Activated CD4-positive, alpha-beta T cell treated with anti-CD3 and anti-CD28 coated beads for 36 hours (primary cell): ENCODE data around the gene S1PR3. TPM values are rescaled to one million over a fixed set of nuclear protein-coding genes. Genes with fewer than 3 reads are reported as not detected.

Experiments used
- ATAC-seq: fragments of 200-7000 bp; cut with Tn5 transposase; one replicate; pipeline ENCODE4 v1.10.0; 2021; ENCODE audit warnings: mild to moderate bottlenecking, moderate library complexity
- CTCF ChIA-PET: fragments of 350-600 bp; sonication (Branson Sonifier 250); formaldehyde crosslinking; loops from one replicate; lab custom pipeline; 2021; ENCODE audit warnings: antibody characterized with exemption; lab: Charles Lee
- POLR2A ChIA-PET: fragments of 350-600 bp; sonication (Branson Sonifier 250); formaldehyde crosslinking; loops from one replicate; lab custom pipeline; 2021; ENCODE audit warnings: antibody characterized with exemption, inconsistent platforms; lab: Charles Lee
- DNase-seq: peaks from one replicate; pipeline ENCODE4 v3.0.0-alpha.2; 2020
- H3K27ac Mint-ChIP-seq: one replicate; pipeline ENCODE4 v1.8.0; 2021; ENCODE audit warnings: mixed read lengths
- H3K27me3 Mint-ChIP-seq: one replicate; pipeline ENCODE4 v1.8.0; 2021; ENCODE audit warnings: mixed read lengths
- H3K36me3 Mint-ChIP-seq: one replicate; pipeline ENCODE4 v1.8.0; 2021; ENCODE audit warnings: low read depth, mixed read lengths
- H3K4me1 Mint-ChIP-seq: one replicate; pipeline ENCODE4 v1.8.0; 2021; ENCODE audit warnings: mixed read lengths
- H3K4me3 Mint-ChIP-seq: one replicate; pipeline ENCODE4 v1.8.0; 2021; ENCODE audit warnings: mild to moderate bottlenecking, moderate library complexity, mixed read lengths
- H3K9me3 Mint-ChIP-seq: one replicate; pipeline ENCODE4 v1.8.0; 2021; ENCODE audit warnings: low read depth, mixed read lengths
- intact Hi-C, 2 experiments: fragments of 100-400 bp; cut with DNase I in 1 of 2; cut with micrococcal nuclease in 1 of 2; formaldehyde crosslinking; loops; one replicate each; pipeline versions ENCODE4 v1.14.2 to v1.15.1; 2022 to 2024; cut with DNase I, micrococcal nuclease
- total RNA-seq, 2 experiments: library from RNA; stranded (reverse); gene quantifications; one replicate each; pipeline ENCODE4 v1.2.3, GENCODE V29; 2021

The S1PR3 gene
- total RNA-seq, 2 experiments from 2014 or later: 0.56 to 1.2 TPM

GRCh38 chr9:89026876-89027275 is 35.6 kb downstream of the S1PR3 start:
- Mint-ChIP-seq H3K4me1 (no peaks in the 10 kb centered on the region), H3K4me3 (no peak overlapping the region), H3K9me3 (peaks cover 10% of the 10 kb centered on the region), H3K27me3 (peaks cover 16% of the 10 kb centered on the region), H3K36me3 (no peaks in the 10 kb centered on the region), H3K27ac (no peak overlapping the region)
- DNase-seq (no peak), ATAC-seq (no peak)
- ChIA-PET CTCF (no interaction called here), POLR2A (no interaction called here)
- intact Hi-C loops: no loop called here

GRCh38 chr9:89029788-89030187 is 38.5 kb downstream of the S1PR3 start:
- ChIA-PET CTCF (no interaction called here), POLR2A (no interaction called here)
- H3K4me3 Mint-ChIP-seq: no peak overlapping the region
- DNase-seq (no peak), ATAC-seq (no peak)
- H3K27ac Mint-ChIP-seq: no peak overlapping the region
- H3K36me3 Mint-ChIP-seq: no peaks in the 10 kb centered on the region
- intact Hi-C loops: no loop called here
- H3K27me3 Mint-ChIP-seq: peaks cover 35% of the 10 kb centered on the region
- peaks cover 10% of the 10 kb centered on the region for H3K9me3 Mint-ChIP-seq
- no peaks in the 10 kb centered on the region for H3K4me1 Mint-ChIP-seq

DNA sequence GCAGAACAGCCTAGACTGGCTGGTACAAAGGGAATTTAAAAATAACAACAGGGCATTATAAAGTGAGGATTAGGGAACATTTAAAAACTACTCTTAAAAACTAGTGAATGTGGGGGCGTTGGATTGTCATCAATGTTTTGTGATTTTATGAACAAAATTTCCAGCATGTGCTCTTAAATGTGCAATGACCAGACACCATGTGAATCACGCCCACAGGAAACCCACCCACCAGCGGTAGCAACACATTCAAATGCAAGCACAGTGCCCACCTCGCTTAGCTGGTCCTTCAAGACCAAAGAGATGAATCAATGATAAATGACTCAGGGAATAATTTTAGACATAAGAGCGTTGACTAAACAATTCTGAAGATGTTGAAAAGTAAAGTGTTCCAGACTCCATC is 40.9 kb downstream of the S1PR3 start:
- no peaks in the 10 kb centered on the region for H3K4me1 Mint-ChIP-seq
- POLR2A ChIA-PET: no interaction called here
- no peak overlapping the region for H3K27ac Mint-ChIP-seq
- H3K9me3 Mint-ChIP-seq: peaks cover 10% of the 10 kb centered on the region
- DNase-seq: no peak
- peaks cover 47% of the 10 kb centered on the region for H3K27me3 Mint-ChIP-seq
- ATAC-seq: no peak
- no peaks in the 10 kb centered on the region for H3K36me3 Mint-ChIP-seq
- intact Hi-C loops: no loop called here
- CTCF ChIA-PET: no interaction called here
- H3K4me3 Mint-ChIP-seq: no peak overlapping the region

DNA sequence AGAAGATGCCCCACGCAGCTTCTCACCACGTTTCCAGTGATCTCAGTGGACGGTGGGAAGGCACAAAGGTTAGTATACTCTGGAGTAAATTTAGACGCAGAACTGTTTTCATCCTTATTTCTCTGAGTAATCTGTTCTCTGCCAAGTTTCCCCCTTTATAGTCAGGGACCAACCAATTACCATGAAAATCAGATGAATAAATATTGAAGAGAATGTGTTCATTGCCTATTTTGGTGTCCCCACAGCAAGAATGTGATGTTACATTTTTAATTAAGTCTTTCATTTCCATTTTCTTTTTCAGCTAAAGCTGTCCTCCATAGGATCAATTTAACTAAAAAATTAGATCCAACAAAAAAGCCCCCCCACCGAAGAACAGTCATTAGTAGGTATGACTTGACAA is 41.4 kb downstream of the S1PR3 start:
- ChIA-PET POLR2A (no interaction called here), CTCF (no interaction called here)
- no peaks in the 10 kb centered on the region for H3K36me3 Mint-ChIP-seq
- DNase-seq (no peak), ATAC-seq (no peak)
- H3K27me3 Mint-ChIP-seq: peaks cover 47% of the 10 kb centered on the region
- no peak overlapping the region for H3K27ac Mint-ChIP-seq
- H3K4me1 Mint-ChIP-seq: no peaks in the 10 kb centered on the region
- H3K4me3 Mint-ChIP-seq: no peak overlapping the region
- intact Hi-C loops: no loop called here
- peaks cover 10% of the 10 kb centered on the region for H3K9me3 Mint-ChIP-seq

DNA sequence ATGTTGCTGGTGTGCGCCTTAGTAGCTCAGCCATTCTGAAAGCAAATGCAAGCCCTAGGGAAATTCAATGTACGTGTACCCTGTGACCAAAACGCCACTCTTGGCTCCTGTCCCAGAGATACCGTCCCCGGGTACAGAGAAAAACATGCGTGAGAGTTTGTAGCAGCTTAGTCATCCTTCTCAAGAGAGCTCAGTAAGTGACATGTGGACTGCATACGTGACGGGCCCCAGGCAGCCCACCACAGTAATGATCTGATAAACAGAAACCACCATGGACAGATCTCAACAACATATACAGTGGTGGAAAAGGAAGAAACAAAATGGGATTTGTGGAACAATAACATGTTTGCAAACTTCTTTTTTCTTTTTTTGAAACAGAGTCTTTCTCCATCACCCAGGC is 45.1 kb downstream of the S1PR3 start:
- no peaks in the 10 kb centered on the region for H3K36me3 Mint-ChIP-seq
- H3K27ac Mint-ChIP-seq: no peak overlapping the region
- DNase-seq: no peak
- no peak overlapping the region for H3K4me3 Mint-ChIP-seq
- H3K9me3 Mint-ChIP-seq: no peaks in the 10 kb centered on the region
- no peaks in the 10 kb centered on the region for H3K4me1 Mint-ChIP-seq
- ChIA-PET CTCF (no interaction called here), POLR2A (no interaction called here)
- ATAC-seq: no peak
- intact Hi-C loops: no loop called here
- peaks cover 35% of the 10 kb centered on the region for H3K27me3 Mint-ChIP-seq

DNA sequence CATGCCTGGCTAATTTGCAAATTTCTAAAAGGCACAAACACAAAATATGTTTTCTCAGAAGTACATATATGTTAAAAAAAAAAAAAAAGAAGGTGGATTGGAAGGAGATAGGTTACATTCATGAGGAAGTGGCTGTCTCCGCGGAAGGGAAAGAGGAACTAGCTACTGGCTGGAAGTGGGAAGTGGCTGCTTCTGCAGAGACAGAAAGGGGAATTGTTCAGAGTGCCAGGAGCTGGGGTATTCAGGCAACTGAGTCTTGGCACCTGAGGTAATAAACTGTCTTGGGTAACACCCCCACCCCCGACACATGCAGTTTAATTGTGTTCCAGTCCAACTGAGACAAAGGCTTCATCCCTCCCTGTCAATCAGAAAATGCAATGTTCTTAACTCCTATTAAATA is 45.6 kb downstream of the S1PR3 start:
- no peak overlapping the region for H3K4me3 Mint-ChIP-seq
- CTCF ChIA-PET: no interaction called here
- intact Hi-C loops: no loop called here
- POLR2A ChIA-PET: no interaction called here
- H3K9me3 Mint-ChIP-seq: no peaks in the 10 kb centered on the region
- DNase-seq (no peak), ATAC-seq (no peak)
- H3K27ac Mint-ChIP-seq: no peak overlapping the region
- no peaks in the 10 kb centered on the region for H3K4me1 Mint-ChIP-seq
- H3K27me3 Mint-ChIP-seq: peaks cover 32% of the 10 kb centered on the region
- no peaks in the 10 kb centered on the region for H3K36me3 Mint-ChIP-seq

- Mint-ChIP-seq H3K27me3 (peaks cover 28% of the 10 kb centered on the region), H3K4me1 (no peaks in the 10 kb centered on the region), H3K36me3 (no peaks in the 10 kb centered on the region), H3K27ac (no peak overlapping the region), H3K4me3 (no peak overlapping the region), H3K9me3 (no peaks in the 10 kb centered on the region)
- ChIA-PET CTCF (no interaction called here), POLR2A (no interaction called here)
- DNase-seq (no peak), ATAC-seq (no peak)
- intact Hi-C loops: no loop called here
Observed at GRCh38 chr9:89037346-89037745, 46.1 kb downstream of the S1PR3 start.

GRCh38 chr9:89037891-89038290 is 46.6 kb downstream of the S1PR3 start:
- intact Hi-C loops: no loop called here
- ATAC-seq: no peak
- ChIA-PET POLR2A (no interaction called here), CTCF (no interaction called here)
- no peaks in the 10 kb centered on the region for H3K9me3 Mint-ChIP-seq
- no peaks in the 10 kb centered on the region for H3K4me1 Mint-ChIP-seq
- no peak overlapping the region for H3K4me3 Mint-ChIP-seq
- H3K36me3 Mint-ChIP-seq: no peaks in the 10 kb centered on the region
- DNase-seq: no peak
- no peak overlapping the region for H3K27ac Mint-ChIP-seq
- H3K27me3 Mint-ChIP-seq: peaks cover 25% of the 10 kb centered on the region

- Mint-ChIP-seq H3K4me3 (no peak overlapping the region), H3K36me3 (no peaks in the 10 kb centered on the region), H3K27me3 (peaks cover 22% of the 10 kb centered on the region), H3K4me1 (no peaks in the 10 kb centered on the region), H3K9me3 (no peaks in the 10 kb centered on the region), H3K27ac (no peak overlapping the region)
- no peak for ATAC-seq
- ChIA-PET POLR2A (no interaction called here), CTCF (no interaction called here)
- intact Hi-C loops: no loop called here
- no peak for DNase-seq
Observed at GRCh38 chr9:89038382-89039103, 47.3 kb downstream of the S1PR3 start.

DNA sequence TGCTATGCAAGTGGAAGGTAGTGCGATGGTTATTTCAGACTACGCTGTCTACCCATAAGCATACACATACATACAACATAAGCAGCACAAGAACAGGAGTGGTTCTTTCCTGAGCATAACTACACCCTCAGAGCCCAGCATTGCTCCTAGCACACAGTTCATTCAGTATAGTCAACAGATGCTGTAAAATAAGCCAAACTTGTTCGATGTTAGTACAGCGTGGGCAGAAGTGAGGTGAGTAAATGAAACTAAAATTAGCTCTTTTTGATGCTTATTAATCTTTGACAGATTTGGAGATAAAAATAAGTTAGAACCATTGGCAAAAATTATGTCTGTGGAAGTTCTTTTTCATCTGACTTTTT is 47.8 kb downstream of the S1PR3 start:
- Mint-ChIP-seq H3K9me3 (no peaks in the 10 kb centered on the region), H3K27ac (no peak overlapping the region), H3K4me1 (no peaks in the 10 kb centered on the region), H3K27me3 (peaks cover 20% of the 10 kb centered on the region), H3K36me3 (no peaks in the 10 kb centered on the region), H3K4me3 (no peak overlapping the region)
- DNase-seq (no peak), ATAC-seq (no peak)
- intact Hi-C loops: no loop called here
- ChIA-PET POLR2A (no interaction called here), CTCF (no interaction called here)

DNA sequence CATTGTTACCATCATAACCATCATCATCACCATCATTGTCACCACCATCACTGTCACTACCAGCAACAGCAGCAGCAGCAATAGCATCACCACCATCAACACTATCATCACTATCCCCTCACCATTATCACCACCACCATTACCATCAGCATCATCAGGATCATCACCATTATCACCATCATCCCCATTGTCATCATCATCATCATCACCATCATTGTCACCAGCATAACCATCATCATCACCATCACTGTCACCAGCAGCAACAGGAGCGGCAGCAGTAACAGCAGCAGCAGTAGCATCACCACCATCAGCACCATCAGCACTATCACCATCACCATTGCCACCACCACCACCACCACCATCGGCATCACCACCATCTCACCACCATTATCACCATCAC is 48.4 kb downstream of the S1PR3 start:
- H3K4me3 Mint-ChIP-seq: no peak overlapping the region
- CTCF ChIA-PET: no interaction called here
- no peaks in the 10 kb centered on the region for H3K36me3 Mint-ChIP-seq
- peaks cover 14% of the 10 kb centered on the region for H3K27me3 Mint-ChIP-seq
- no peak overlapping the region for H3K27ac Mint-ChIP-seq
- DNase-seq (no peak), ATAC-seq (no peak)
- H3K9me3 Mint-ChIP-seq: no peaks in the 10 kb centered on the region
- POLR2A ChIA-PET: no interaction called here
- intact Hi-C loops: no loop called here
- H3K4me1 Mint-ChIP-seq: no peaks in the 10 kb centered on the region

DNA sequence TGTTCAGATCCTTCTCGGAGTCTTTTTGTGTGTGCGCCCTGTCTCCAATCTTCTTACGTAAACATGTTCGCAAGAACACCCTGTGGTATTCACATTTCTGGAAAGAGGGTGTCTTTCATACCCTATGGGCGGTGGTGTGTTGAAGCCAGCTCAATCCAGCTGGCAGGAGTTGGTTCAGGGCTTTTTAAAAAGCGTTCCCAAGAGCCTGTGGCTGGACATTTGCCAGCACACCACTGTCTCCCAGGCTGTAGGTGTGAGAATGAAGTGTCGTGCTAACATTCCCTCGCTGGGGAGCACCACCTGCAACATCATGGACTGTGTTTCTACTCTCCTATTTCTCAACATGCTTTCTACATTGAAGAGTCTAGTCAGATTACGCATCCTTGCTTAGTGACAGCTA is 51.7 kb downstream of the S1PR3 start:
- ATAC-seq: no peak
- H3K36me3 Mint-ChIP-seq: no peaks in the 10 kb centered on the region
- ChIA-PET POLR2A (no interaction called here), CTCF (interaction anchor here (0.7 kb wide), 1 partner anchor 505 kb away, joined by 3 read pairs; no protein-coding TSS in a partner anchor)
- no peaks in the 10 kb centered on the region for H3K4me1 Mint-ChIP-seq
- intact Hi-C loops: no loop called here
- DNase-seq: no peak
- peaks cover 11% of the 10 kb centered on the region for H3K27me3 Mint-ChIP-seq
- no peaks in the 10 kb centered on the region for H3K9me3 Mint-ChIP-seq
- H3K27ac Mint-ChIP-seq: no peak overlapping the region
- H3K4me3 Mint-ChIP-seq: no peak overlapping the region
